HCT116 (cell line): ENCODE measurements around the gene WNT9A. TPM values are rescaled to one million over a fixed set of nuclear protein-coding genes. Genes with fewer than 3 reads are reported as not detected.

Experiments used
- ATAC-seq: fragments of 200-7000 bp; cut with Tn5 transposase; 2 replicates; pipeline ENCODE4 v1.9.1; 2020; ENCODE audit warnings: mild to moderate bottlenecking, moderate library complexity
- BruUV-seq: library from RNA; stranded (reverse); fragments of 400-500 nt; replicated peaks from 2 replicates; lab custom pipeline; 2021; lab: Mats Ljungman, UMichigan
- CTCF ChIA-PET: fragments of 300-600 bp; sonication (Branson Sonifier 250); formaldehyde crosslinking; loops from one replicate; lab custom pipeline; 2021; ENCODE audit warnings: antibody characterized with exemption; lab: Charles Lee
- POLR2A ChIA-PET: fragments of 300-600, 350-600 bp; sonication (Branson Sonifier 250); formaldehyde crosslinking; loops from one replicate; lab custom pipeline; 2021; ENCODE audit warnings: antibody characterized with exemption; lab: Charles Lee
- RAD21 ChIA-PET, 2 experiments: fragments of 300-600 bp; sonication (Branson Sonifier 250); formaldehyde crosslinking; loops; one replicate each; lab custom pipeline; 2023; ENCODE audit warnings: low total read pairs in 2 of 2; ENCODE audit not compliant: uncharacterized antibody in 2 of 2, unreplicated experiment in 2 of 2, low non-redundant PET in 1 of 2; lab: Charles Lee
- DNase-seq: peaks from one replicate; pipeline ENCODE4 v3.0.0-alpha.2; 2010; ENCODE audit warnings: low read depth, low spot score
- H2AFZ ChIP-seq: fragments of 200-600 bp; shearing (Covaris generic), sonication (generic); 2 replicates; pipeline ENCODE4 v1.6.1; 2017; ENCODE audit warnings: low read depth, mixed run types, mixed read lengths, antibody characterized with exemption, low read length; ENCODE audit not compliant: poor library complexity, severe bottlenecking
- H3K27ac ChIP-seq: 2 replicates; pipeline ENCODE4 v1.5.1; 2012; ENCODE audit warnings: low read depth, low read length
- H3K27me3 ChIP-seq: fragments of 200-600 bp; sonication (generic); 2 replicates; pipeline ENCODE4 v1.6.1; 2016; ENCODE audit warnings: mixed run types, low read length, mixed read lengths; ENCODE audit not compliant: insufficient read depth
- H3K36me3 ChIP-seq, 2 experiments: fragments of 200-500 bp in 1 of 2; fragments of 200-600 bp in 1 of 2; sonication (Bioruptor generic) in 1 of 2; sonication (generic) in 1 of 2; 2 replicates each; pipeline versions ENCODE4 v1.5.1 to v1.6.1; 2014 to 2016; ENCODE audit warnings: low read length in 2 of 2, inconsistent platforms in 1 of 2, mixed read lengths in 1 of 2, mixed run types in 1 of 2; ENCODE audit not compliant: insufficient read depth in 2 of 2, control insufficient read depth in 1 of 2
- H3K4me1 ChIP-seq, 2 experiments: fragments of 200-600 bp in 1 of 2; sonication (generic) in 1 of 2; 2 replicates each; pipeline versions ENCODE4 v1.5.1 to v1.6.1; 2012 to 2017; ENCODE audit warnings: low read length in 2 of 2, inconsistent platforms in 1 of 2, mild to moderate bottlenecking in 1 of 2, mixed read lengths in 1 of 2, mixed run types in 1 of 2, moderate library complexity in 1 of 2; ENCODE audit not compliant: insufficient read depth in 2 of 2, control insufficient read depth in 1 of 2
- H3K4me2 ChIP-seq: fragments of 200-600 bp; sonication (generic); 2 replicates; pipeline ENCODE4 v1.6.1; 2017; ENCODE audit warnings: mixed run types, low read length, mixed read lengths
- H3K4me3 ChIP-seq, 2 experiments: fragments of 200-600 bp in 1 of 2; sonication (generic) in 1 of 2; replicated peaks in 1 of 2; 2 replicates each; pipeline ENCODE4 v1.5.1; 2011 to 2016; ENCODE audit warnings: low read length in 2 of 2, control low read depth in 1 of 2, low read depth in 1 of 2, mild to moderate bottlenecking in 1 of 2, mixed read lengths in 1 of 2, mixed run types in 1 of 2
- H3K79me2 ChIP-seq: fragments of 200-600 bp; sonication (generic); 2 replicates; pipeline ENCODE4 v1.6.1; 2017; ENCODE audit warnings: mild to moderate bottlenecking, mixed run types, low read length, moderate library complexity, mixed read lengths; ENCODE audit not compliant: insufficient read depth
- H3K9ac ChIP-seq: fragments of 200-600 bp; sonication (generic); 2 replicates; pipeline ENCODE4 v1.6.1; 2016; ENCODE audit warnings: low read length, mixed read lengths
- H3K9me2 ChIP-seq: fragments of 200-600 bp; sonication (generic), shearing (Covaris generic); 2 replicates; pipeline ENCODE4 v1.6.1; 2017; ENCODE audit warnings: mixed run types, mild to moderate bottlenecking, moderate library complexity; ENCODE audit not compliant: insufficient read depth
- H3K9me3 ChIP-seq, 2 experiments: fragments of 200-500 bp in 1 of 2; fragments of 200-600 bp in 1 of 2; sonication (Bioruptor generic) in 1 of 2; sonication (generic) in 1 of 2; 2 replicates each; pipeline ENCODE4 v1.6.1; 2014 to 2017; ENCODE audit warnings: low read length in 2 of 2, mixed read lengths in 2 of 2, inconsistent platforms in 1 of 2, low read depth in 1 of 2, mild to moderate bottlenecking in 1 of 2, mixed run types in 1 of 2, moderate library complexity in 1 of 2; ENCODE audit not compliant: control insufficient read depth in 1 of 2, insufficient read depth in 1 of 2
- H4K20me1 ChIP-seq: fragments of 200-600 bp; sonication (generic), shearing (Covaris generic); 2 replicates; pipeline ENCODE4 v1.6.1; 2017; ENCODE audit warnings: mixed run types, mild to moderate bottlenecking, moderate library complexity; ENCODE audit not compliant: insufficient read depth
- CBX3 ChIP-seq: IDR thresholded peaks from 2 replicates; pipeline ENCODE4 v1.6.1; 2012; ENCODE audit warnings: low read depth
- CEBPB ChIP-seq: IDR thresholded peaks from 2 replicates; pipeline ENCODE4 v1.6.1; 2012; ENCODE audit warnings: low read depth
- ELF1 ChIP-seq: IDR thresholded peaks from 2 replicates; pipeline ENCODE4 v1.6.1; 2012; ENCODE audit warnings: low read depth, borderline replicate concordance
- EZH2 ChIP-seq: fragments of 200-600 bp; sonication (generic); IDR thresholded peaks from 2 replicates; pipeline ENCODE4 v1.6.1; 2017; ENCODE audit warnings: antibody characterized with exemption, mixed run types
- EZH2phosphoT487 ChIP-seq: fragments of 200-600 bp; IDR thresholded peaks from 2 replicates; pipeline ENCODE4 v1.6.1; 2018; ENCODE audit warnings: antibody characterized with exemption, borderline replicate concordance
- FOSL1 ChIP-seq: IDR thresholded peaks from 2 replicates; pipeline ENCODE4 v1.6.1; 2012; ENCODE audit warnings: low read depth
- JUND ChIP-seq: IDR thresholded peaks from 2 replicates; pipeline ENCODE4 v1.6.1; 2012
- MAX ChIP-seq: IDR thresholded peaks from 2 replicates; pipeline ENCODE4 v1.6.1; 2012
- POLR2AphosphoS5 ChIP-seq: IDR thresholded peaks from 2 replicates; pipeline ENCODE4 v1.6.1; 2011; ENCODE audit warnings: mild to moderate bottlenecking, low read depth, low read length, moderate library complexity
- RAD21 ChIP-seq: IDR thresholded peaks from 2 replicates; pipeline ENCODE4 v1.6.1; 2012; ENCODE audit warnings: low read depth, mild to moderate bottlenecking
- SP1 ChIP-seq: IDR thresholded peaks from 2 replicates; pipeline ENCODE4 v1.6.1; 2012; ENCODE audit warnings: low read depth
- TCF7L2 ChIP-seq: IDR thresholded peaks from 2 replicates; pipeline ENCODE4 v1.7.0; 2011; ENCODE audit warnings: borderline replicate concordance, inconsistent platforms; ENCODE audit not compliant: insufficient read depth, insufficient read length; ENCODE audit errors: extremely low read depth
- ZFX ChIP-seq: fragments of 450-650 bp; IDR thresholded peaks from 2 replicates; pipeline ENCODE4 v1.6.1; 2017
- intact Hi-C: fragments of 100-400 bp; cut with micrococcal nuclease; formaldehyde crosslinking; loops from 2 replicates; pipeline ENCODE4 v1.10.0; 2022
- total RNA-seq: library from RNA; stranded (reverse); gene quantifications from one replicate; pipeline ENCODE4 v1.2.1, GENCODE V29; 2021; ENCODE audit not compliant: unreplicated experiment
- TF ChIP-seq, protein P1 (sequence below): IDR thresholded peaks from 2 replicates; pipeline ENCODE4 v1.6.1; 2012

Gene WNT9A
- total RNA-seq, 1 experiment from 2014 or later = 5.6 TPM

DNA sequence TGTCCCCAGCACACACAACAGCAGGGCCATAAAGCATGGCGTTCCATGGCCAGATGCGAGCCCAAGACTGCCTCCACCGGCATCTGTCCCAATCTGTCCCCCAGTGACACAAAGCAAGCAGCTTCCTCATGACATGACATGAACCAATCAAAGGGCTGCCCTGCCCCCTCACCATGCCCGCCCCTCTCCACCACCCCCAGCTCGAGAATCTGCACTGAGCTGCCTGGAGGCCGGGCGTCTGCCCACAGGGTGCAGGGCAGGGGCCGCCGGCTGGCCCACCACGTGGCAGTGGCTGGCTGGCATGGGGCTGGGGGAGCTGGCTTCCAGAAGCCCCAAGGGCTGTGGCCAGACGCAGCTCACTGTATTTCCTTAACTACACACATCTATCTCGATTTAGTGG lies 27.8 kb downstream of the WNT9A start:
- Histone ChIP-seq H3K4me2 (no peak overlapping the region), H3K9me3 (no peaks in the 10 kb centered on the region), H4K20me1 (no peaks in the 10 kb centered on the region), H3K79me2 (no peaks in the 10 kb centered on the region), H3K4me3 (no peak overlapping the region), H3K4me1 (peaks cover 11 to 13% of the 10 kb centered on the region in 2 experiments), H3K9me2 (no peaks in the 10 kb centered on the region), H3K9ac (no peak overlapping the region), H3K27ac (no peak overlapping the region), H3K36me3 (no peaks in the 10 kb centered on the region), H2AFZ (no peak overlapping the region), H3K27me3 (no peaks in the 10 kb centered on the region)
- DNase-seq (no peak), ATAC-seq (no peak)
- ChIA-PET RAD21 (no interaction called here), POLR2A (no interaction called here), CTCF (no interaction called here)
- no peak for TF ChIP-seq JUND
- TF ChIP-seq RAD21 = no peak
- TF ChIP-seq EZH2 = no peak
- no peak for TF ChIP-seq ELF1
- no peak for TF ChIP-seq TCF7L2
- TF ChIP-seq CEBPB = no peak
- TF ChIP-seq ZFX = no peak
- no peak for TF ChIP-seq FOSL1
- no peak for TF ChIP-seq CBX3
- no peak for TF ChIP-seq MAX
- TF ChIP-seq SP1 = no peak
- intact Hi-C loops = no loop called here
- BruUV-seq = no TSS peak

- no peak for DNase-seq
- CTCF ChIA-PET = no interaction called here
- no peak overlapping the region for H2AFZ ChIP-seq
- no peaks in the 10 kb centered on the region for H3K9me2 ChIP-seq
- no peak overlapping the region for H3K27ac ChIP-seq
- BruUV-seq = no TSS peak
- no peak overlapping the region for H3K4me2 ChIP-seq
- H3K9me3 ChIP-seq = no peaks in the 10 kb centered on the region
- no peaks in the 10 kb centered on the region for H3K36me3 ChIP-seq
- peaks cover 11 to 13% of the 10 kb centered on the region in 2 experiments for H3K4me1 ChIP-seq
- H3K27me3 ChIP-seq = no peaks in the 10 kb centered on the region
- POLR2A ChIA-PET = no interaction called here
- RAD21 ChIA-PET = interaction anchor here in 1 of 2 experiments (0.6 kb wide), 1 partner anchor 56 kb away, joined by 4 read pairs; no protein-coding TSS in a partner anchor
- no peak overlapping the region for H3K4me3 ChIP-seq
- no peaks in the 10 kb centered on the region for H3K79me2 ChIP-seq
- no peak overlapping the region for H3K9ac ChIP-seq
- H4K20me1 ChIP-seq = no peaks in the 10 kb centered on the region
- TF ChIP-seq TCF7L2 (no peak), EZH2phosphoT487 (no peak), CEBPB (no peak), ELF1 (no peak), ZFX (no peak), SP1 (no peak), RAD21 (no peak), POLR2AphosphoS5 (no peak)
- TF ChIP-seq, protein P1, sequence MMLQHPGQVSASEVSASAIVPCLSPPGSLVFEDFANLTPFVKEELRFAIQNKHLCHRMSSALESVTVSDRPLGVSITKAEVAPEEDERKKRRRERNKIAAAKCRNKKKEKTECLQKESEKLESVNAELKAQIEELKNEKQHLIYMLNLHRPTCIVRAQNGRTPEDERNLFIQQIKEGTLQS = no peak
- TF ChIP-seq, all 23 proteins: peak for 0
- intact Hi-C loops = no loop called here
- ATAC-seq = no peak
Observed at GRCh38 chr1:227918736-227919135, 29.0 kb downstream of the WNT9A start.
